HepG2 (cell line): Measurements from ENCODE around the gene MYL9. TPM values are rescaled to one million over a fixed set of nuclear protein-coding genes. Genes with fewer than 3 reads are reported as not detected.

Experiments used
- ASH2L ChIP-seq: fragments of 300-600, 200-600 bp; sonication (generic); IDR thresholded peaks from 2 replicates; pipeline ENCODE4 v1.7.0; 2017; ENCODE audit warnings: low read depth, mild to moderate bottlenecking, moderate library complexity, mixed read lengths, low read length; ENCODE audit not compliant: insufficient read length
- BCL6 ChIP-seq: IDR thresholded peaks from 2 replicates; pipeline ENCODE4 v1.6.1; 2016; ENCODE audit warnings: missing genetic modification reagents, missing compliant biosample characterization
- CREB1 ChIP-seq, 2 experiments: fragments of 450-650 bp in 1 of 2; IDR thresholded peaks; 2 replicates each; pipeline ENCODE4 v1.6.1; 2016 to 2017; ENCODE audit warnings: control low read depth in 1 of 2, mild to moderate bottlenecking in 1 of 2, missing compliant biosample characterization in 1 of 2, missing genetic modification characterization in 1 of 2
- GATA4 ChIP-seq: sonication (generic); IDR thresholded peaks from 2 replicates; pipeline ENCODE4 v1.6.1; 2016; ENCODE audit warnings: antibody characterized with exemption, low read depth, borderline replicate concordance
- HMG20A ChIP-seq: IDR thresholded peaks from 2 replicates; pipeline ENCODE4 v1.6.1; 2016; ENCODE audit warnings: borderline replicate concordance
- NR2F6 ChIP-seq, 2 experiments: IDR thresholded peaks; 2 replicates each; pipeline ENCODE4 v1.6.1; 2016; ENCODE audit warnings: antibody characterized with exemption in 1 of 2, mild to moderate bottlenecking in 1 of 2
- POLR2A ChIP-seq, 2 experiments: IDR thresholded peaks; 2 replicates each; pipeline ENCODE4 v1.6.1; 2011; ENCODE audit warnings: low read depth in 2 of 2, low read length in 2 of 2, mild to moderate bottlenecking in 1 of 2, moderate library complexity in 1 of 2; ENCODE audit not compliant: insufficient read depth in 1 of 2
- RORA ChIP-seq: sonication (generic); formaldehyde crosslinking; IDR thresholded peaks from 2 replicates; pipeline ENCODE4 v1.5.0; 2020; ENCODE audit warnings: mild to moderate bottlenecking, missing genetic modification reagents, moderate library complexity
- SIN3A ChIP-seq: IDR thresholded peaks from 2 replicates; pipeline ENCODE4 v1.6.1; 2011; ENCODE audit warnings: low read depth, mild to moderate bottlenecking, control low read depth, low read length, borderline replicate concordance
- SP5 ChIP-seq: IDR thresholded peaks from 2 replicates; pipeline ENCODE4 v1.6.1; 2016; ENCODE audit warnings: low read depth, borderline replicate concordance
- SRSF4 ChIP-seq: fragments of 200-400 bp; formaldehyde crosslinking; IDR thresholded peaks from one replicate; pipeline ENCODE4 v1.6.1; 2018; ENCODE audit warnings: mild to moderate bottlenecking, low read depth, low read length, moderate library complexity; ENCODE audit not compliant: poor library complexity, severe bottlenecking
- SUZ12 ChIP-seq: fragments of 150-350 bp; IDR thresholded peaks from 2 replicates; pipeline ENCODE4 v1.6.1; 2014; ENCODE audit warnings: low read depth, low read length
- YEATS2 ChIP-seq: sonication (generic); formaldehyde crosslinking; IDR thresholded peaks from 2 replicates; pipeline ENCODE4 v1.4.0; 2020; ENCODE audit warnings: missing genetic modification reagents, borderline replicate concordance
- YEATS4 ChIP-seq: sonication (generic); formaldehyde crosslinking; IDR thresholded peaks from 2 replicates; pipeline ENCODE4 v1.4.0; 2020; ENCODE audit warnings: missing genetic modification reagents, borderline replicate concordance
- ZNF572 ChIP-seq: sonication (generic); formaldehyde crosslinking; IDR thresholded peaks from 2 replicates; pipeline ENCODE4 v1.5.1; 2020; ENCODE audit warnings: mild to moderate bottlenecking, missing genetic modification reagents
- polyA plus RNA-seq, 8 experiments: library from polyadenylated mRNA; depleted of rRNA in 3 of 8; stranded (reverse) in 7 of 8; unstranded in 1 of 8; fragments of >200 nt; fragmentation: Illumina TruSeq in 4 of 8; extraction: Trizol in 4 of 8; gene quantifications; 2 replicates each; pipeline versions ENCODE4 v1.2.1 to v1.2.3, GENCODE V29; 2011 to 2016; ENCODE audit warnings: low read depth in 4 of 8, missing spikeins in 1 of 8, mixed read lengths in 1 of 8; ENCODE audit not compliant: insufficient read depth in 1 of 8
- total RNA-seq, 5 experiments: library from RNA; depleted of rRNA; stranded (reverse); fragments of >200 nt; fragmentation: Illumina TruSeq; extraction: Trizol; gene quantifications; 2 replicates each; pipeline ENCODE4 v1.2.3, GENCODE V29; 2016; ENCODE audit warnings: low read depth in 1 of 5
- TF ChIP-seq, protein P1 (sequence below): IDR thresholded peaks from 2 replicates; pipeline ENCODE4 v1.6.1; 2016; ENCODE audit warnings: mild to moderate bottlenecking
- TF ChIP-seq, protein P2 (sequence below): sonication (generic); formaldehyde crosslinking; IDR thresholded peaks from 2 replicates; pipeline ENCODE4 v1.5.0; 2020; ENCODE audit warnings: missing genetic modification reagents, mild to moderate bottlenecking, borderline replicate concordance
- TF ChIP-seq, protein P3 (sequence below): sonication (generic); formaldehyde crosslinking; IDR thresholded peaks from 2 replicates; pipeline ENCODE4 v1.5.0; 2020; ENCODE audit warnings: missing genetic modification reagents
- TF ChIP-seq, protein P4 (sequence below): sonication (generic); formaldehyde crosslinking; IDR thresholded peaks from 2 replicates; pipeline ENCODE4 v1.4.0; 2020; ENCODE audit warnings: missing genetic modification reagents, borderline replicate concordance

MYL9 gene
- total and polyA plus RNA-seq, 2 of the 13 experiments (the other 11 are each of a cell fraction or from before 2014, with no cell fraction given) = 0.87 to 2.2 TPM

DNA sequence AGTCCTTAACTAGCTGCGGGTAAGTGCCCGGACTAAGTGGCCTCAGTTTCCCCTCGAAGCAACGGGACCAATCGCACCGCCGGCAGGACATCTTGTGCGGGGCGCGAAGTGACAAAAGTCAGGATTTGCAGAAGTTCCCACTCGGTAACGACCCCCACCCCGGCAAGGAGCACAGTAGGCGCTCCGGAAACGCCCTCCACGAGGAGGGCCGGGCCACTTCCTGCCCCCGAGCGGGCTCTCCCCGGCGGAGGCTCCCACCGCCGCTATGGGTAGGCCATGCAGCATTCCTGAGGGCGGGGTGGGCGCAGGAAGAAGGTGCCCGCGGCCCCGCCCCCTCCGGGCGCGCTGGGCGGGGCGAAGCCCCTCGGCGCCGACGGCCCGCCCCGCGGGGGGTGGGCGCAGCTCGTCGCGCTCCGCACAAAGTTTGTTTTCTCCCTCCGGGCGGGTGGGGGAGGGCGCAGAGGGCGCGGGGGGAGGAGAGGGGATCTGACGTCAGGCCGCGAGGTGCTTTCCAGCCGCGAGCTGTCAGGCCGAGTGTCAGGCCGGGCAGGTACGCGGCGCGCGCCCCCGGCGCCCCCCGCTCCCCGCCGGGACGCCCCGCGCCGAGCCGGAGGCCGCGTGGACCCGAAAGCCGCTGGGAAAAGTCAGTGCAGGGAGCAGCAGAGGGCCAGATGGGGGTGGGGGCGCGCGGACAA, 31.9 kb downstream of the MYL9 start, which contains the start of gene TGIF2 (continued):
- TF ChIP-seq, protein P1, sequence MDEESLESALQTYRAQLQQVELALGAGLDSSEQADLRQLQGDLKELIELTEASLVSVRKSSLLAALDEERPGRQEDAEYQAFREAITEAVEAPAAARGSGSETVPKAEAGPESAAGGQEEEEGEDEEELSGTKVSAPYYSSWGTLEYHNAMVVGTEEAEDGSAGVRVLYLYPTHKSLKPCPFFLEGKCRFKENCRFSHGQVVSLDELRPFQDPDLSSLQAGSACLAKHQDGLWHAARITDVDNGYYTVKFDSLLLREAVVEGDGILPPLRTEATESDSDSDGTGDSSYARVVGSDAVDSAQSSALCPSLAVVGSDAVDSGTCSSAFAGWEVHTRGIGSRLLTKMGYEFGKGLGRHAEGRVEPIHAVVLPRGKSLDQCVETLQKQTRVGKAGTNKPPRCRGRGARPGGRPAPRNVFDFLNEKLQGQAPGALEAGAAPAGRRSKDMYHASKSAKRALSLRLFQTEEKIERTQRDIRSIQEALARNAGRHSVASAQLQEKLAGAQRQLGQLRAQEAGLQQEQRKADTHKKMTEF (CRISPR knock-in tag) = peak; percentile 93
- peak; percentile 23; the same call in 1 of the 2 replicates for TF ChIP-seq HMG20A
- TF ChIP-seq NR2F6 (IDR thresholded peaks at IDR 0.05) = no peak; the same call in 1 of the 2 replicates
- TF ChIP-seq NR2F6 (CRISPR knock-in tag; IDR thresholded peaks at IDR 0.05) = peak; percentile 62
- peak; percentile 88 for TF ChIP-seq SIN3A
- peak; percentile 83 to 84 for TF ChIP-seq POLR2A (IDR thresholded peaks at IDR 0.05; ENCODE audit: insufficient read depth in 1 of 2, low read depth in 2 of 2, low read length in 2 of 2)
- peak; percentile 68 for TF ChIP-seq BCL6 (CRISPR knock-in tag)
- TF ChIP-seq, protein P2, sequence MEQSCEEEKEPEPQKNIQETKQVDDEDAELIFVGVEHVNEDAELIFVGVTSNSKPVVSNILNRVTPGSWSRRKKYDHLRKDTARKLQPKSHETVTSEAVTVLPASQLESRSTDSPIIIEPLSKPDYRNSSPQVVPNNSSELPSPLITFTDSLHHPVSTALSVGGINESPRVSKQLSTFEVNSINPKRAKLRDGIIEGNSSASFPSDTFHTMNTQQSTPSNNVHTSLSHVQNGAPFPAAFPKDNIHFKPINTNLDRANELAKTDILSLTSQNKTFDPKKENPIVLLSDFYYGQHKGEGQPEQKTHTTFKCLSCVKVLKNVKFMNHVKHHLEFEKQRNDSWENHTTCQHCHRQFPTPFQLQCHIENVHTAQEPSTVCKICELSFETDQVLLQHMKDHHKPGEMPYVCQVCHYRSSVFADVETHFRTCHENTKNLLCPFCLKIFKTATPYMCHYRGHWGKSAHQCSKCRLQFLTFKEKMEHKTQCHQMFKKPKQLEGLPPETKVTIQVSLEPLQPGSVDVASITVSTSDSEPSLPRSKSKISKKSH (CRISPR knock-in tag) = peak; percentile 94
- TF ChIP-seq ASH2L = peak; percentile 89
- TF ChIP-seq, protein P3, sequence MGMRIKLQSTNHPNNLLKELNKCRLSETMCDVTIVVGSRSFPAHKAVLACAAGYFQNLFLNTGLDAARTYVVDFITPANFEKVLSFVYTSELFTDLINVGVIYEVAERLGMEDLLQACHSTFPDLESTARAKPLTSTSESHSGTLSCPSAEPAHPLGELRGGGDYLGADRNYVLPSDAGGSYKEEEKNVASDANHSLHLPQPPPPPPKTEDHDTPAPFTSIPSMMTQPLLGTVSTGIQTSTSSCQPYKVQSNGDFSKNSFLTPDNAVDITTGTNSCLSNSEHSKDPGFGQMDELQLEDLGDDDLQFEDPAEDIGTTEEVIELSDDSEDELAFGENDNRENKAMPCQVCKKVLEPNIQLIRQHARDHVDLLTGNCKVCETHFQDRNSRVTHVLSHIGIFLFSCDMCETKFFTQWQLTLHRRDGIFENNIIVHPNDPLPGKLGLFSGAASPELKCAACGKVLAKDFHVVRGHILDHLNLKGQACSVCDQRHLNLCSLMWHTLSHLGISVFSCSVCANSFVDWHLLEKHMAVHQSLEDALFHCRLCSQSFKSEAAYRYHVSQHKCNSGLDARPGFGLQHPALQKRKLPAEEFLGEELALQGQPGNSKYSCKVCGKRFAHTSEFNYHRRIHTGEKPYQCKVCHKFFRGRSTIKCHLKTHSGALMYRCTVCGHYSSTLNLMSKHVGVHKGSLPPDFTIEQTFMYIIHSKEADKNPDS (CRISPR knock-in tag) = no peak; the same call in 1 of the 2 replicates
- 0 out of 2 replicates have a peak, but pooled peaks have one; percentile 47 for TF ChIP-seq GATA4
- peak; percentile 39; the same call in 1 of the 2 replicates for TF ChIP-seq ZNF572 (CRISPR knock-in tag)
- peak; percentile 46 for TF ChIP-seq YEATS4 (CRISPR knock-in tag)
- peak; percentile 57; the same call in 1 of the 2 replicates for TF ChIP-seq CREB1 (IDR thresholded peaks at IDR 0.05)
- TF ChIP-seq CREB1 (CRISPR knock-in tag; IDR thresholded peaks at IDR 0.05) = no peak
- TF ChIP-seq SRSF4 = no peak
- 0 out of 2 replicates have a peak, but pooled peaks have one; percentile 66 for TF ChIP-seq RORA
- TF ChIP-seq YEATS2 = peak; percentile 79; the same call in 1 of the 2 replicates
- peak; percentile 80 for TF ChIP-seq SP5 (CRISPR knock-in tag)
- no peak for TF ChIP-seq SUZ12
- TF ChIP-seq, protein P4, sequence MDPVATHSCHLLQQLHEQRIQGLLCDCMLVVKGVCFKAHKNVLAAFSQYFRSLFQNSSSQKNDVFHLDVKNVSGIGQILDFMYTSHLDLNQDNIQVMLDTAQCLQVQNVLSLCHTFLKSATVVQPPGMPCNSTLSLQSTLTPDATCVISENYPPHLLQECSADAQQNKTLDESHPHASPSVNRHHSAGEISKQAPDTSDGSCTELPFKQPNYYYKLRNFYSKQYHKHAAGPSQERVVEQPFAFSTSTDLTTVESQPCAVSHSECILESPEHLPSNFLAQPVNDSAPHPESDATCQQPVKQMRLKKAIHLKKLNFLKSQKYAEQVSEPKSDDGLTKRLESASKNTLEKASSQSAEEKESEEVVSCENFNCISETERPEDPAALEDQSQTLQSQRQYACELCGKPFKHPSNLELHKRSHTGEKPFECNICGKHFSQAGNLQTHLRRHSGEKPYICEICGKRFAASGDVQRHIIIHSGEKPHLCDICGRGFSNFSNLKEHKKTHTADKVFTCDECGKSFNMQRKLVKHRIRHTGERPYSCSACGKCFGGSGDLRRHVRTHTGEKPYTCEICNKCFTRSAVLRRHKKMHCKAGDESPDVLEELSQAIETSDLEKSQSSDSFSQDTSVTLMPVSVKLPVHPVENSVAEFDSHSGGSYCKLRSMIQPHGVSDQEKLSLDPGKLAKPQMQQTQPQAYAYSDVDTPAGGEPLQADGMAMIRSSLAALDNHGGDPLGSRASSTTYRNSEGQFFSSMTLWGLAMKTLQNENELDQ (CRISPR knock-in tag) = 0 out of 2 replicates have a peak, but pooled peaks have one; percentile 14
